Glutamatergic neuron (in vitro differentiated cells): Measurements from ENCODE around the gene PROCR. TPM values are rescaled to one million over a fixed set of nuclear protein-coding genes. Genes with fewer than 3 reads are reported as not detected.
"Not testable (repeated sequence)": the region's sequence is repeated elsewhere in the genome, so short reads cannot be mapped to it uniquely, and the experiment has no call there.

Experiments used
- DNase-seq: peaks from one replicate; pipeline ENCODE4 v3.0.0; 2022
- H3K27ac Mint-ChIP-seq: one replicate; pipeline ENCODE4 v1.8.0; 2020; ENCODE audit warnings: mild to moderate bottlenecking, mixed read lengths, inconsistent platforms; ENCODE audit not compliant: unreplicated experiment
- H3K27me3 Mint-ChIP-seq: one replicate; pipeline ENCODE4 v1.8.0; 2020; ENCODE audit warnings: mild to moderate bottlenecking, moderate library complexity, mixed read lengths, inconsistent platforms; ENCODE audit not compliant: unreplicated experiment
- H3K36me3 Mint-ChIP-seq: one replicate; pipeline ENCODE4 v1.8.0; 2020; ENCODE audit warnings: mild to moderate bottlenecking, mixed read lengths, inconsistent platforms; ENCODE audit not compliant: unreplicated experiment
- H3K4me1 Mint-ChIP-seq: one replicate; pipeline ENCODE4 v1.8.0; 2020; ENCODE audit warnings: mild to moderate bottlenecking, low read depth, mixed read lengths, inconsistent platforms; ENCODE audit not compliant: unreplicated experiment
- H3K4me3 Mint-ChIP-seq: one replicate; pipeline ENCODE4 v1.8.0; 2020; ENCODE audit warnings: mild to moderate bottlenecking, mixed read lengths, inconsistent platforms; ENCODE audit not compliant: unreplicated experiment
- H3K9me3 Mint-ChIP-seq: one replicate; pipeline ENCODE4 v1.8.0; 2020; ENCODE audit warnings: mild to moderate bottlenecking, moderate library complexity, mixed read lengths, inconsistent platforms; ENCODE audit not compliant: unreplicated experiment
- CTCF ChIP-seq: fragments of 200-600 bp; sonication (generic); IDR thresholded peaks from one replicate; pipeline ENCODE4 v1.5.0; 2021; ENCODE audit not compliant: partially characterized antibody, unreplicated experiment
- total RNA-seq: library from RNA; stranded (reverse); fragmentation: NEBNext Ultra II Directional; extraction: Animal tissue kit (Norgen Biotek cat#: 25700); gene quantifications from one replicate; pipeline ENCODE4 v1.2.1, GENCODE V29; 2021; ENCODE audit not compliant: unreplicated experiment

Gene PROCR
- total RNA-seq, 1 donor from 2014 or later, result 0.32 TPM

- no peaks in the 10 kb centered on the region for H3K9me3 Mint-ChIP-seq
- H3K36me3 Mint-ChIP-seq, result peaks cover 6% of the 10 kb centered on the region
- TF ChIP-seq CTCF, result no peak
- no peak overlapping the region for H3K27ac Mint-ChIP-seq
- H3K4me3 Mint-ChIP-seq, result no peak overlapping the region
- no peaks in the 10 kb centered on the region for H3K4me1 Mint-ChIP-seq
- no peak for DNase-seq
- peaks cover 2% of the 10 kb centered on the region for H3K27me3 Mint-ChIP-seq
These were observed 18.7 kb downstream of the PROCR start for GRCh38 chr20:35190556-35190955.

GRCh38 chr20:35191419-35192117 is 19.7 kb downstream of the PROCR start:
- H3K4me3 Mint-ChIP-seq, result no peak overlapping the region
- peaks cover 2% of the 10 kb centered on the region for H3K9me3 Mint-ChIP-seq
- DNase-seq, result no peak
- H3K27ac Mint-ChIP-seq, result no peak overlapping the region
- H3K4me1 Mint-ChIP-seq, result no peaks in the 10 kb centered on the region
- peaks cover 11% of the 10 kb centered on the region for H3K36me3 Mint-ChIP-seq
- no peak for TF ChIP-seq CTCF
- peaks cover 2% of the 10 kb centered on the region for H3K27me3 Mint-ChIP-seq

- Mint-ChIP-seq H3K9me3 (peaks cover 4% of the 10 kb centered on the region), H3K36me3 (peaks cover 18% of the 10 kb centered on the region), H3K4me3 (no peak overlapping the region), H3K4me1 (no peaks in the 10 kb centered on the region), H3K27me3 (no peaks in the 10 kb centered on the region), H3K27ac (no peak overlapping the region)
- TF ChIP-seq CTCF, result no peak
- no peak for DNase-seq
These were observed 20.4 kb downstream of the PROCR start for GRCh38 chr20:35192118-35192872.

- H3K27me3 Mint-ChIP-seq, H3K9me3 Mint-ChIP-seq, H3K27ac Mint-ChIP-seq, DNase-seq, H3K4me3 Mint-ChIP-seq, H3K4me1 Mint-ChIP-seq: not testable (repeated sequence)
- peaks cover 26% of the 10 kb centered on the region for H3K36me3 Mint-ChIP-seq
These were observed 21.3 kb downstream of the PROCR start for GRCh38 chr20:35193031-35193791.

GRCh38 chr20:35196313-35196712 is 24.4 kb downstream of the PROCR start:
- Mint-ChIP-seq H3K9me3 (peaks cover 11% of the 10 kb centered on the region), H3K4me3 (no peak overlapping the region), H3K36me3 (peaks cover 28% of the 10 kb centered on the region), H3K27me3 (no peaks in the 10 kb centered on the region), H3K27ac (no peak overlapping the region), H3K4me1 (no peaks in the 10 kb centered on the region)
- no peak for TF ChIP-seq CTCF
- no peak for DNase-seq
